WTC11 (cell line): ENCODE data around the gene CLTB. TPM values are rescaled to one million over a fixed set of nuclear protein-coding genes. Genes with fewer than 3 reads are reported as not detected.

Source experiments
- ATAC-seq: fragments of 200-7000 bp; cut with Tn5 transposase; 2 replicates; pipeline ENCODE4 v1.10.0; 2021; ENCODE audit warnings: mild to moderate bottlenecking, moderate library complexity
- CTCF ChIA-PET: fragments of 300-600 bp; sonication (Branson Sonifier 250); formaldehyde crosslinking; loops from one replicate; lab custom pipeline; 2021; ENCODE audit warnings: antibody characterized with exemption; lab: Charles Lee
- POLR2A ChIA-PET: fragments of 350-600 bp; sonication (Branson Sonifier 250); formaldehyde crosslinking; loops from one replicate; lab custom pipeline; 2021; ENCODE audit warnings: antibody characterized with exemption; lab: Charles Lee
- DNase-seq: peaks from one replicate; pipeline ENCODE4 v3.0.0; 2021; ENCODE audit warnings: low spot score
- H3K27ac Mint-ChIP-seq: 2 replicates; pipeline ENCODE4 v1.8.0; 2021; ENCODE audit warnings: mixed read lengths
- H3K27me3 Mint-ChIP-seq: 2 replicates; pipeline ENCODE4 v1.8.0; 2021; ENCODE audit warnings: low read depth, mild to moderate bottlenecking, moderate library complexity, mixed read lengths
- H3K36me3 Mint-ChIP-seq: 2 replicates; pipeline ENCODE4 v1.8.0; 2021; ENCODE audit warnings: mixed read lengths
- H3K4me1 Mint-ChIP-seq: 2 replicates; pipeline ENCODE4 v1.8.0; 2022; ENCODE audit warnings: mixed read lengths
- H3K4me3 Mint-ChIP-seq: 2 replicates; pipeline ENCODE4 v1.8.0; 2021; ENCODE audit warnings: mild to moderate bottlenecking, moderate library complexity, mixed read lengths
- H3K9me3 Mint-ChIP-seq: 2 replicates; pipeline ENCODE4 v1.8.0; 2021; ENCODE audit warnings: mixed read lengths
- ATF1 ChIP-seq: sonication (generic); formaldehyde crosslinking; IDR thresholded peaks from 2 replicates; pipeline ENCODE4 v1.8.1; 2023; ENCODE audit warnings: mild to moderate bottlenecking, moderate library complexity, missing genetic modification reagents
- CREM ChIP-seq: sonication (generic); formaldehyde crosslinking; IDR thresholded peaks from 2 replicates; pipeline ENCODE4 v1.8.1; 2022; ENCODE audit warnings: mild to moderate bottlenecking, missing genetic modification reagents, moderate library complexity
- ELF4 ChIP-seq: sonication (generic); formaldehyde crosslinking; IDR thresholded peaks from 2 replicates; pipeline ENCODE4 v1.8.1; 2022; ENCODE audit warnings: low read depth, mild to moderate bottlenecking, moderate library complexity, missing genetic modification reagents
- ESRRA ChIP-seq: sonication (generic); formaldehyde crosslinking; IDR thresholded peaks from 2 replicates; pipeline ENCODE4 v1.8.1; 2022; ENCODE audit warnings: mild to moderate bottlenecking, missing genetic modification reagents, borderline replicate concordance
- MXD4 ChIP-seq: fragments of 250-450 bp; sonication (Bioruptor Pico); IDR thresholded peaks from 2 replicates; pipeline ENCODE4 v1.8.0; 2021; ENCODE audit warnings: mild to moderate bottlenecking, moderate library complexity, borderline replicate concordance
- MYBL2 ChIP-seq: sonication (generic); formaldehyde crosslinking; IDR thresholded peaks from 2 replicates; pipeline ENCODE4 v1.8.1; 2023; ENCODE audit warnings: mild to moderate bottlenecking, moderate library complexity, missing genetic modification reagents
- PRRX2 ChIP-seq: fragments of 250-450 bp; sonication (Bioruptor Pico); IDR thresholded peaks from 2 replicates; pipeline ENCODE4 v1.8.0; 2021; ENCODE audit warnings: mild to moderate bottlenecking
- SMAD3 ChIP-seq: sonication (generic); formaldehyde crosslinking; IDR thresholded peaks from 2 replicates; pipeline ENCODE4 v1.8.0; 2022; ENCODE audit warnings: missing genetic modification reagents, mild to moderate bottlenecking, borderline replicate concordance
- TEAD1 ChIP-seq: sonication (generic); formaldehyde crosslinking; IDR thresholded peaks from 2 replicates; pipeline ENCODE4 v1.8.0; 2022; ENCODE audit warnings: mild to moderate bottlenecking, missing genetic modification reagents
- ZNF138 ChIP-seq: sonication (generic); formaldehyde crosslinking; conservative IDR thresholded peaks from 2 replicates; pipeline ENCODE4 v1.8.1; 2022; ENCODE audit warnings: mild to moderate bottlenecking, moderate library complexity, missing genetic modification reagents
- ZNF232 ChIP-seq: sonication (generic); formaldehyde crosslinking; IDR thresholded peaks from 2 replicates; pipeline ENCODE4 v1.8.0; 2022; ENCODE audit warnings: mild to moderate bottlenecking, missing genetic modification reagents
- ZNF396 ChIP-seq: fragments of 250-450 bp; sonication (Bioruptor Pico); IDR thresholded peaks from 2 replicates; pipeline ENCODE4 v1.8.0; 2021; ENCODE audit warnings: mild to moderate bottlenecking, moderate library complexity, borderline replicate concordance
- ZNF416 ChIP-seq: fragments of 250-450 bp; sonication (Bioruptor Pico); IDR thresholded peaks from 2 replicates; pipeline ENCODE4 v1.9.0; 2021; ENCODE audit warnings: mild to moderate bottlenecking, inconsistent platforms
- ZNF423 ChIP-seq: fragments of 250-450 bp; sonication (Bioruptor Pico); IDR thresholded peaks from 2 replicates; pipeline ENCODE4 v2.1.2; 2022; ENCODE audit warnings: mild to moderate bottlenecking, moderate library complexity
- total RNA-seq: library from RNA; stranded (reverse); gene quantifications from 3 replicates; pipeline ENCODE4 v1.2.3, GENCODE V29; 2021
- TF ChIP-seq, protein P1 (sequence below): sonication (generic); formaldehyde crosslinking; IDR thresholded peaks from 2 replicates; pipeline ENCODE4 v1.8.1; 2022; ENCODE audit warnings: mild to moderate bottlenecking, missing genetic modification reagents, moderate library complexity, borderline replicate concordance
- TF ChIP-seq, protein P2 (sequence below): sonication (generic); formaldehyde crosslinking; IDR thresholded peaks from 2 replicates; pipeline ENCODE4 v1.8.1; 2023; ENCODE audit warnings: mild to moderate bottlenecking, missing genetic modification reagents, moderate library complexity
- TF ChIP-seq, protein P3 (sequence below): sonication (generic); formaldehyde crosslinking; IDR thresholded peaks from 2 replicates; pipeline ENCODE4 v1.8.1; 2022; ENCODE audit warnings: missing genetic modification reagents, borderline replicate concordance
- TF ChIP-seq, protein P4 (sequence below): sonication (generic); formaldehyde crosslinking; IDR thresholded peaks from 2 replicates; pipeline ENCODE4 v1.8.1; 2022; ENCODE audit warnings: low read depth, missing genetic modification reagents, borderline replicate concordance
- TF ChIP-seq, protein P5 (sequence below): sonication (generic); formaldehyde crosslinking; IDR thresholded peaks from 2 replicates; pipeline ENCODE4 v1.8.0; 2022; ENCODE audit warnings: missing genetic modification reagents
- TF ChIP-seq, protein P6 (sequence below): fragments of 250-450 bp; sonication (Bioruptor Pico); IDR thresholded peaks from 2 replicates; pipeline ENCODE4 v1.9.0; 2021; ENCODE audit warnings: moderate library complexity, mild to moderate bottlenecking, inconsistent platforms, borderline replicate concordance

Gene CLTB
- total RNA-seq, 1 experiment from 2014 or later: 33.8 TPM

DNA sequence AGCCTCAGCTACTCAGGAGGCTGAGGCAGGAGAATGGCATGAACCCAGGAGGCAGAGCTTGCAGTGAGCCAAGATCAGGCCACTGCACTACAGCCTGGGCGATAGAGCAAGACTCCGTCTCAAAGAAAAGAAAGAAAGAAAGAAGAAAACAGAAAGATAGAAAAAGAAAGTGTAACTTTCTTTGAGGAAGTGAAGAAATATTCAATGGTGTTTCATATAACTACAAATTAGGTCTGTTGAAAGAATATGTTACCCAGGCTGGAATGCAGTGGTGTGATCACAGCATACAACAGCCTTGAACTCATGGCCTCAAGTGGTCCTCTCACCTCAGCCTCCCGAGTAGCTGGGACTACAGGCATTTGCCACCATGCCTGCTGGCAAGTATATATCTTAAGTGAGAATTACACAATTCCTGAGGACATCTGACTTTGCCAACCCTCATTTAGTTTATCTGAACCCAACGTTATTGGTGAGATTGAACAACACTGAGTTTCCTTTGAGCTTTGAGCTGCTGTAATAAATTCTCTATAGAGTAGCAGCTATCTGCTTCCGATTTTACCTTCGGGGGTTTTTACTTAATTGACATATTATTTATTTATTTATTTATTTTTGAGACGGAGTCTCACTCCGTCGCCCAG is 29.8 kb upstream of the CLTB start:
- H3K9me3 Mint-ChIP-seq: peaks cover 4% of the 10 kb centered on the region; the same call in 1 of the 2 replicates
- H3K27me3 Mint-ChIP-seq: no peaks in the 10 kb centered on the region; the same call in 1 of the 2 replicates
- ChIA-PET CTCF (interaction anchor here (0.7 to 3.1 kb wide), 2 partner anchors 29 kb away, joined by 3 to 45 read pairs; partner anchors contain the start of gene CLTB), POLR2A (no interaction called here)
- peak overlapping the region; percentile 25; the same call in 1 of the 2 replicates for H3K27ac Mint-ChIP-seq
- peak overlapping the region; percentile 94 for H3K4me3 Mint-ChIP-seq
- DNase-seq (no peak), ATAC-seq (no peak)
- H3K4me1 Mint-ChIP-seq: peaks cover 26% of the 10 kb centered on the region
- 0 out of 2 replicates have a peak, but pooled peaks cover 3% of the 10 kb centered on the region for H3K36me3 Mint-ChIP-seq
- TF ChIP-seq SMAD3 (CRISPR knock-in tag) (no peak), ELF4 (CRISPR knock-in tag) (no peak), ZNF232 (CRISPR knock-in tag) (no peak), TEAD1 (CRISPR knock-in tag) (no peak), PRRX2 (CRISPR knock-in tag) (no peak), ATF1 (no peak), ZNF416 (CRISPR knock-in tag) (no peak), ESRRA (CRISPR knock-in tag) (no peak), MXD4 (no peak), CREM (CRISPR knock-in tag) (no peak), ZNF423 (CRISPR knock-in tag) (no peak), ZNF396 (CRISPR knock-in tag) (no peak), MYBL2 (CRISPR knock-in tag) (no peak), ZNF138 (CRISPR knock-in tag) (no peak)
- TF ChIP-seq, protein P1, sequence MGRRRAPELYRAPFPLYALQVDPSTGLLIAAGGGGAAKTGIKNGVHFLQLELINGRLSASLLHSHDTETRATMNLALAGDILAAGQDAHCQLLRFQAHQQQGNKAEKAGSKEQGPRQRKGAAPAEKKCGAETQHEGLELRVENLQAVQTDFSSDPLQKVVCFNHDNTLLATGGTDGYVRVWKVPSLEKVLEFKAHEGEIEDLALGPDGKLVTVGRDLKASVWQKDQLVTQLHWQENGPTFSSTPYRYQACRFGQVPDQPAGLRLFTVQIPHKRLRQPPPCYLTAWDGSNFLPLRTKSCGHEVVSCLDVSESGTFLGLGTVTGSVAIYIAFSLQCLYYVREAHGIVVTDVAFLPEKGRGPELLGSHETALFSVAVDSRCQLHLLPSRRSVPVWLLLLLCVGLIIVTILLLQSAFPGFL (CRISPR knock-in tag): no peak
- TF ChIP-seq, protein P2, sequence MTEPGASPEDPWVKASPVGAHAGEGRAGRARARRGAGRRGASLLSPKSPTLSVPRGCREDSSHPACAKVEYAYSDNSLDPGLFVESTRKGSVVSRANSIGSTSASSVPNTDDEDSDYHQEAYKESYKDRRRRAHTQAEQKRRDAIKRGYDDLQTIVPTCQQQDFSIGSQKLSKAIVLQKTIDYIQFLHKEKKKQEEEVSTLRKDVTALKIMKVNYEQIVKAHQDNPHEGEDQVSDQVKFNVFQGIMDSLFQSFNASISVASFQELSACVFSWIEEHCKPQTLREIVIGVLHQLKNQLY (CRISPR knock-in tag): no peak
- TF ChIP-seq, protein P3, sequence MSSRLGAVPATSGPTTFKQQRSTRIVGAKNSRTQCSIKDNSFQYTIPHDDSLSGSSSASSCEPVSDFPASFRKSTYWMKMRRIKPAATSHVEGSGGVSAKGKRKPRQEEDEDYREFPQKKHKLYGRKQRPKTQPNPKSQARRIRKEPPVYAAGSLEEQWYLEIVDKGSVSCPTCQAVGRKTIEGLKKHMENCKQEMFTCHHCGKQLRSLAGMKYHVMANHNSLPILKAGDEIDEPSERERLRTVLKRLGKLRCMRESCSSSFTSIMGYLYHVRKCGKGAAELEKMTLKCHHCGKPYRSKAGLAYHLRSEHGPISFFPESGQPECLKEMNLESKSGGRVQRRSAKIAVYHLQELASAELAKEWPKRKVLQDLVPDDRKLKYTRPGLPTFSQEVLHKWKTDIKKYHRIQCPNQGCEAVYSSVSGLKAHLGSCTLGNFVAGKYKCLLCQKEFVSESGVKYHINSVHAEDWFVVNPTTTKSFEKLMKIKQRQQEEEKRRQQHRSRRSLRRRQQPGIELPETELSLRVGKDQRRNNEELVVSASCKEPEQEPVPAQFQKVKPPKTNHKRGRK (CRISPR knock-in tag): no peak
- TF ChIP-seq, protein P4, sequence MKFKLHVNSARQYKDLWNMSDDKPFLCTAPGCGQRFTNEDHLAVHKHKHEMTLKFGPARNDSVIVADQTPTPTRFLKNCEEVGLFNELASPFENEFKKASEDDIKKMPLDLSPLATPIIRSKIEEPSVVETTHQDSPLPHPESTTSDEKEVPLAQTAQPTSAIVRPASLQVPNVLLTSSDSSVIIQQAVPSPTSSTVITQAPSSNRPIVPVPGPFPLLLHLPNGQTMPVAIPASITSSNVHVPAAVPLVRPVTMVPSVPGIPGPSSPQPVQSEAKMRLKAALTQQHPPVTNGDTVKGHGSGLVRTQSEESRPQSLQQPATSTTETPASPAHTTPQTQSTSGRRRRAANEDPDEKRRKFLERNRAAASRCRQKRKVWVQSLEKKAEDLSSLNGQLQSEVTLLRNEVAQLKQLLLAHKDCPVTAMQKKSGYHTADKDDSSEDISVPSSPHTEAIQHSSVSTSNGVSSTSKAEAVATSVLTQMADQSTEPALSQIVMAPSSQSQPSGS: no peak
- TF ChIP-seq, protein P5, sequence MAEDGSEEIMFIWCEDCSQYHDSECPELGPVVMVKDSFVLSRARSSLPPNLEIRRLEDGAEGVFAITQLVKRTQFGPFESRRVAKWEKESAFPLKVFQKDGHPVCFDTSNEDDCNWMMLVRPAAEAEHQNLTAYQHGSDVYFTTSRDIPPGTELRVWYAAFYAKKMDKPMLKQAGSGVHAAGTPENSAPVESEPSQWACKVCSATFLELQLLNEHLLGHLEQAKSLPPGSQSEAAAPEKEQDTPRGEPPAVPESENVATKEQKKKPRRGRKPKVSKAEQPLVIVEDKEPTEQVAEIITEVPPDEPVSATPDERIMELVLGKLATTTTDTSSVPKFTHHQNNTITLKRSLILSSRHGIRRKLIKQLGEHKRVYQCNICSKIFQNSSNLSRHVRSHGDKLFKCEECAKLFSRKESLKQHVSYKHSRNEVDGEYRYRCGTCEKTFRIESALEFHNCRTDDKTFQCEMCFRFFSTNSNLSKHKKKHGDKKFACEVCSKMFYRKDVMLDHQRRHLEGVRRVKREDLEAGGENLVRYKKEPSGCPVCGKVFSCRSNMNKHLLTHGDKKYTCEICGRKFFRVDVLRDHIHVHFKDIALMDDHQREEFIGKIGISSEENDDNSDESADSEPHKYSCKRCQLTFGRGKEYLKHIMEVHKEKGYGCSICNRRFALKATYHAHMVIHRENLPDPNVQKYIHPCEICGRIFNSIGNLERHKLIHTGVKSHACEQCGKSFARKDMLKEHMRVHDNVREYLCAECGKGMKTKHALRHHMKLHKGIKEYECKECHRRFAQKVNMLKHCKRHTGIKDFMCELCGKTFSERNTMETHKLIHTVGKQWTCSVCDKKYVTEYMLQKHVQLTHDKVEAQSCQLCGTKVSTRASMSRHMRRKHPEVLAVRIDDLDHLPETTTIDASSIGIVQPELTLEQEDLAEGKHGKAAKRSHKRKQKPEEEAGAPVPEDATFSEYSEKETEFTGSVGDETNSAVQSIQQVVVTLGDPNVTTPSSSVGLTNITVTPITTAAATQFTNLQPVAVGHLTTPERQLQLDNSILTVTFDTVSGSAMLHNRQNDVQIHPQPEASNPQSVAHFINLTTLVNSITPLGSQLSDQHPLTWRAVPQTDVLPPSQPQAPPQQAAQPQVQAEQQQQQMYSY (CRISPR knock-in tag): no peak
- TF ChIP-seq, protein P6, sequence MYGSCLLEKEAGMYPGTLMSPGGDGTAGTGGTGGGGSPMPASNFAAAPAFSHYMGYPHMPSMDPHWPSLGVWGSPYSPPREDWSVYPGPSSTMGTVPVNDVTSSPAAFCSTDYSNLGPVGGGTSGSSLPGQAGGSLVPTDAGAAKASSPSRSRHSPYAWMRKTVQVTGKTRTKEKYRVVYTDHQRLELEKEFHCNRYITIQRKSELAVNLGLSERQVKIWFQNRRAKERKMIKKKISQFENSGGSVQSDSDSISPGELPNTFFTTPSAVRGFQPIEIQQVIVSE (CRISPR knock-in tag): no peak
